Activated T-cell treated with anti-CD3 and anti-CD28 coated beads, Interleukin-2, amount 50 U/mL, for 24 hours (primary cell): ENCODE results near the gene TLCD4.

ENCODE experiments used
- DNase-seq: peaks from one replicate; pipeline ENCODE4 v3.0.0-alpha.2; 2020
- H3K27ac Mint-ChIP-seq: 2 replicates; pipeline ENCODE4 v1.8.0; 2020; ENCODE audit warnings: mild to moderate bottlenecking, mixed read lengths
- H3K27me3 Mint-ChIP-seq: 2 replicates; pipeline ENCODE4 v1.8.0; 2020; ENCODE audit warnings: mixed read lengths
- H3K36me3 Mint-ChIP-seq: 2 replicates; pipeline ENCODE4 v1.8.0; 2020; ENCODE audit warnings: low read depth, mixed read lengths
- H3K4me1 Mint-ChIP-seq: 2 replicates; pipeline ENCODE4 v1.8.0; 2020; ENCODE audit warnings: low read depth, mixed read lengths
- H3K4me3 Mint-ChIP-seq: 2 replicates; pipeline ENCODE4 v1.8.0; 2020; ENCODE audit warnings: mild to moderate bottlenecking, moderate library complexity, mixed read lengths
- H3K9me3 Mint-ChIP-seq: 2 replicates; pipeline ENCODE4 v1.8.0; 2020; ENCODE audit warnings: mixed read lengths

Gene TLCD4

GRCh38 chr1:95117207-95118066 is at the start of gene TLCD4:
TLCD4 (plus strand) TSS chr1:95117355; CDS start chr1:95143902, 26,547 bp downstream.
- peak; percentile 62 for DNase-seq
- peak within 1 kb of the TSS; percentile 77 for H3K4me3 Mint-ChIP-seq
- H3K4me1 Mint-ChIP-seq, result peaks cover 10% of the 10 kb centered on the region
- H3K36me3 Mint-ChIP-seq, result no peaks in the 10 kb centered on the region
- no peaks in the 10 kb centered on the region for H3K9me3 Mint-ChIP-seq
- peaks cover 58% of the 10 kb centered on the region for H3K27me3 Mint-ChIP-seq
- H3K27ac Mint-ChIP-seq, result peak within 1 kb of the TSS; percentile 45

- H3K4me1 Mint-ChIP-seq, result peaks cover 13% of the 10 kb centered on the region
- H3K9me3 Mint-ChIP-seq, result no peaks in the 10 kb centered on the region
- no peak overlapping the region for H3K4me3 Mint-ChIP-seq
- no peak overlapping the region for H3K27ac Mint-ChIP-seq
- peaks cover 37% of the 10 kb centered on the region for H3K36me3 Mint-ChIP-seq
- DNase-seq, result no peak
- H3K27me3 Mint-ChIP-seq, result no peaks in the 10 kb centered on the region
Measured at GRCh38 chr1:95067568-95067967, 49.6 kb upstream of the TLCD4 start.

- H3K27ac Mint-ChIP-seq, result no peak overlapping the region
- H3K36me3 Mint-ChIP-seq, result peaks cover 23% of the 10 kb centered on the region
- H3K4me1 Mint-ChIP-seq, result peaks cover 18% of the 10 kb centered on the region
- no peaks in the 10 kb centered on the region for H3K27me3 Mint-ChIP-seq
- no peak overlapping the region for H3K4me3 Mint-ChIP-seq
- no peak for DNase-seq
- H3K9me3 Mint-ChIP-seq, result no peaks in the 10 kb centered on the region
Measured at GRCh38 chr1:95068956-95069709, 48.0 kb upstream of the TLCD4 start.

- Mint-ChIP-seq H3K36me3 (peaks cover 20% of the 10 kb centered on the region), H3K9me3 (no peaks in the 10 kb centered on the region), H3K27ac (no peak overlapping the region), H3K4me3 (no peak overlapping the region), H3K27me3 (no peaks in the 10 kb centered on the region), H3K4me1 (peaks cover 18% of the 10 kb centered on the region)
- DNase-seq, result no peak
Measured at GRCh38 chr1:95069710-95070093, 47.5 kb upstream of the TLCD4 start.

- peak overlapping the region; percentile 98 for H3K4me3 Mint-ChIP-seq
- peaks cover 18% of the 10 kb centered on the region for H3K4me1 Mint-ChIP-seq
- H3K27me3 Mint-ChIP-seq, result peaks cover 6% of the 10 kb centered on the region
- no peaks in the 10 kb centered on the region for H3K9me3 Mint-ChIP-seq
- no peak for DNase-seq
- peaks cover 14% of the 10 kb centered on the region for H3K36me3 Mint-ChIP-seq
- peak overlapping the region; percentile 99 for H3K27ac Mint-ChIP-seq
Measured at GRCh38 chr1:95071539-95071938, 45.6 kb upstream of the TLCD4 start.

- Mint-ChIP-seq H3K4me3 (peak overlapping the region; percentile 98), H3K27ac (peak overlapping the region; percentile 99)
Measured at GRCh38 chr1:95072117-95072516, 45.0 kb upstream of the TLCD4 start.

GRCh38 chr1:95072532-95073419 is 44.4 kb upstream of the TLCD4 start, which contains the start of gene ALG14:
ALG14 (minus strand) TSS chr1:95072951; CDS start chr1:95072898, 53 bp downstream.
- H3K36me3 Mint-ChIP-seq, result peaks cover 14% of the 10 kb centered on the region
- no peaks in the 10 kb centered on the region for H3K9me3 Mint-ChIP-seq
- DNase-seq, result peak; percentile 94
- peaks cover 9% of the 10 kb centered on the region for H3K27me3 Mint-ChIP-seq
- H3K4me3 Mint-ChIP-seq, result peak within 1 kb of the TSS; percentile 98
- H3K4me1 Mint-ChIP-seq, result peaks cover 18% of the 10 kb centered on the region
- H3K27ac Mint-ChIP-seq, result peak within 1 kb of the TSS; percentile 99

More at GRCh38 chr1:95072117-95072516, 45.0 kb upstream of the TLCD4 start:
- Mint-ChIP-seq H3K27me3 (peaks cover 9% of the 10 kb centered on the region), H3K4me1 (peaks cover 18% of the 10 kb centered on the region), H3K36me3 (peaks cover 14% of the 10 kb centered on the region), H3K9me3 (no peaks in the 10 kb centered on the region)
- DNase-seq, result no peak

GRCh38 chr1:95073446-95073845 is 43.7 kb upstream of the TLCD4 start:
- Mint-ChIP-seq H3K4me3 (peak overlapping the region; percentile 98), H3K36me3 (peaks cover 14% of the 10 kb centered on the region), H3K9me3 (no peaks in the 10 kb centered on the region)

GRCh38 chr1:95076034-95076433 is 41.1 kb upstream of the TLCD4 start:
- no peak overlapping the region for H3K4me3 Mint-ChIP-seq
- H3K36me3 Mint-ChIP-seq, result peaks cover 9% of the 10 kb centered on the region
- DNase-seq, result no peak
- H3K4me1 Mint-ChIP-seq, result peaks cover 16% of the 10 kb centered on the region
- peaks cover 9% of the 10 kb centered on the region for H3K27me3 Mint-ChIP-seq
- H3K27ac Mint-ChIP-seq, result no peak overlapping the region
- H3K9me3 Mint-ChIP-seq, result no peaks in the 10 kb centered on the region

More at GRCh38 chr1:95073446-95073845, 43.7 kb upstream of the TLCD4 start:
- peak overlapping the region; percentile 99 for H3K27ac Mint-ChIP-seq
- no peak for DNase-seq
- peaks cover 9% of the 10 kb centered on the region for H3K27me3 Mint-ChIP-seq
- H3K4me1 Mint-ChIP-seq, result peaks cover 18% of the 10 kb centered on the region

GRCh38 chr1:95080446-95080845 is 36.7 kb upstream of the TLCD4 start:
- no peak for DNase-seq
- Mint-ChIP-seq H3K36me3 (no peaks in the 10 kb centered on the region), H3K9me3 (no peaks in the 10 kb centered on the region), H3K27me3 (peaks cover 12% of the 10 kb centered on the region), H3K27ac (no peak overlapping the region), H3K4me3 (no peak overlapping the region), H3K4me1 (no peaks in the 10 kb centered on the region)

- H3K4me3 Mint-ChIP-seq, result no peak overlapping the region
- H3K27me3 Mint-ChIP-seq, result peaks cover 7% of the 10 kb centered on the region
- H3K4me1 Mint-ChIP-seq, result no peaks in the 10 kb centered on the region
- no peaks in the 10 kb centered on the region for H3K36me3 Mint-ChIP-seq
- no peak for DNase-seq
- H3K27ac Mint-ChIP-seq, result no peak overlapping the region
- H3K9me3 Mint-ChIP-seq, result no peaks in the 10 kb centered on the region
Measured at GRCh38 chr1:95080879-95081278, 36.3 kb upstream of the TLCD4 start.

- H3K9me3 Mint-ChIP-seq, result no peaks in the 10 kb centered on the region
- no peaks in the 10 kb centered on the region for H3K4me1 Mint-ChIP-seq
- no peak for DNase-seq
- no peaks in the 10 kb centered on the region for H3K36me3 Mint-ChIP-seq
- no peak overlapping the region for H3K27ac Mint-ChIP-seq
- peaks cover 8% of the 10 kb centered on the region for H3K27me3 Mint-ChIP-seq
- no peak overlapping the region for H3K4me3 Mint-ChIP-seq
Measured at GRCh38 chr1:95084317-95085176, 32.6 kb upstream of the TLCD4 start.

- peaks cover 10% of the 10 kb centered on the region for H3K27me3 Mint-ChIP-seq
- H3K4me3 Mint-ChIP-seq, result no peak overlapping the region
- H3K9me3 Mint-ChIP-seq, result no peaks in the 10 kb centered on the region
- no peak for DNase-seq
- H3K4me1 Mint-ChIP-seq, result no peaks in the 10 kb centered on the region
- no peak overlapping the region for H3K27ac Mint-ChIP-seq
- no peaks in the 10 kb centered on the region for H3K36me3 Mint-ChIP-seq
Measured at GRCh38 chr1:95085376-95085775, 31.8 kb upstream of the TLCD4 start.
